Measurements from ENCODE around the gene DARS1.

The DARS1 gene

DNA sequence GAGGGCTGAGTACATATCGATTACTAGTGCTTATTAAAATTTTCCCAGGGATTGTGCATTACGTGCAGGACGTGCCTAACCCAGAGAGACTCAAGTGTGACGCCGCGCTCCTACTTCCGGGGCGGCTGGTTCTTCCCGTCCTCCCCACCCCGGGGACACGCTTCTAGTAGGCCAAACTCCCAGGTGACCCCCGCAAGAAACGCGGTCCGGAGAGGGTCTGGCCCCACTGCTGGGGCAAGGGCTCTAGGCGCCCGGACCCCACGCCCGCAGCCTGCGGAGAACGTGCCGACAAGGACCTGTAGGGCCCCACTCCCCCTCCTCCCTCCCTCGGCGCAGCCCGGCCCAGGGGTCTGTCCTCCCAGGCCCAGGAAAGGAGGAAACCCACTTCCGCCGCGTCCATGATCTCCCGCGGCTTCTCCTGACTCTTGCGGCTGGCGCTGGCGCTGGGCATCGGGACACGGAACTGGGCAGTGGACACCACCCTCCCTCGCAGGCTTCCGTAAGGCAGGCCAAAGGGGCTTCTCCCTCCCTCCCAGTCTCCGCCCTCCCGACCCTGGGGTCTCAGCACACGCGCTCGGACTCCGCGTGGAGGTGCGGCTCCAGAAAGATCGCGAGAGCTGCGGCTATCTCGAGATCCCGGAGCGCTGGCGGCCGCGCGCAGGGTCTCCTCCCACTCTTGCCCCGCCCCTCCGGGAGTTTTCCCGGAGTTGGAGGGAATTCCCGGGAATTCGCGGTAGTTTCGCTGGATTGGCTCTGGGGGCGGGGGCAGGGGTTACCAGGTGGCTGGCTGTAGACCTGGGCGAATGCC is at the start of gene DARS1:
Gene DARS1, minus strand, starts transcription at position 609 of the 808 bp plus-strand sequence. Its CDS starts 158 bp downstream, at position 451.
- H3K4me1 Mint-ChIP-seq (ENCODE audit: low read depth): peaks cover 41% of the 10 kb centered on the region
- H3K27me3 Mint-ChIP-seq (ENCODE audit: low read depth): no peaks in the 10 kb centered on the region
- peak within 1 kb of the TSS; percentile 90 for H3K4me3 Mint-ChIP-seq
- peaks cover 35% of the 10 kb centered on the region for H3K36me3 Mint-ChIP-seq (ENCODE audit: low read depth)
- peak within 1 kb of the TSS; percentile 96 for H3K27ac Mint-ChIP-seq
- peaks cover 3% of the 10 kb centered on the region for H3K9me3 Mint-ChIP-seq

DNA sequence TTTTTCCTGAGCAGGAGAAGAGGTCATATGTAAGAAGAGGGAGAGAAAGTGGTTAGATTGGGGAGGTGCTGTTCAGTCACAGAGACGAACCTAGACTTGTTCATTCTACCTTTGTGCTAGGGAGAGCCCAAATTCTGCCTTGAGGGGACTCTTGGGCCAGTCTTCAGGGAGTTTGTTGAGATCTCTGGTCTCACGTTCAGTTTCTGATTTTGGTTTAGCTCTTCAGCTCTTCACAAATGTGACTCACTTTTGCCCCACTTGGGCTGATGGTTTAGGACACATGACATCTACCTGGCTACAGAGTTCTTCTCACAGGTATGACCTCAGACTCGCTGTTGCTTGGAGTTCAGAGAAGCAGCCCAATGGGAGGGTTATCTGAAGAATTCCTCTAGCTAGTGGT is 49.2 kb upstream of the DARS1 start:
- H3K4me1 Mint-ChIP-seq (ENCODE audit: low read depth): peaks cover 8% of the 10 kb centered on the region
- H3K9me3 Mint-ChIP-seq: peaks cover 15% of the 10 kb centered on the region
- H3K27me3 Mint-ChIP-seq (ENCODE audit: low read depth): peaks cover 13% of the 10 kb centered on the region
- H3K36me3 Mint-ChIP-seq (ENCODE audit: low read depth): peaks cover 10% of the 10 kb centered on the region
- H3K4me3 Mint-ChIP-seq: no peak overlapping the region
- no peak overlapping the region for H3K27ac Mint-ChIP-seq

DNA sequence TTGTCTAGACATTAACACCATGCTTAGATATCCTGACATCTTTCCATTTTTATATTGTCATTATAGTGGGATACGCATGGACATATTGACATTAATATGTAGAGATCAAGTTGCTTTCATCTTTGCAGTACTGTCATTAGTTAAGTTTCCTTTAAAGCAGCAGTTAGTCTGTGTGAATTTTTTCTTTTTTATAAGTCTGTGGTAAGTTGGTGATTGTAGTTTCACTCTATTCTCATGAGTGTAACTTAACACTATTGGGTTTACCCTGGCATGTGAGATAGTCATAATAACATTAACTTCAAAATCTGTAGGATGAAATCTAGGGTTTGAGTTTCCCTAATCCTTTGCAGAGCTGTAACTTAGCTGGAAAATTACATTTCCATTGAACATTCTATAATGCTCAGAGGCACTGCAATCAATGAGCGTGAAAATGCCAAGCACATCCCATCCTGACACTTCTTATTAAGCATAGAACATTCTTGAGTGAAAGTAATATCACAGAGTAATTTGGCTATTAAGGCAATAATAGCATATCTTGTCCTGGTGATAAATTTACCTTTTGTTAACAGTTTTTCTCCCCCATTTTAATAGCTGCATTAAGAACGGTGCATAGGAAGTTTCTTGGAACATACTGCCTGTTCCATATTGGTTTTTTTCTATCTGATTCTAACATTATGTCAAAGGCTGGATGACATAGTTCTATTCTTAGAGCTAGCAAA is 47.5 kb upstream of the DARS1 start:
- H3K4me1 Mint-ChIP-seq (ENCODE audit: low read depth): peaks cover 8% of the 10 kb centered on the region
- H3K27ac Mint-ChIP-seq: no peak overlapping the region
- peaks cover 10% of the 10 kb centered on the region for H3K27me3 Mint-ChIP-seq (ENCODE audit: low read depth)
- H3K9me3 Mint-ChIP-seq: peaks cover 3% of the 10 kb centered on the region
- peaks cover 7% of the 10 kb centered on the region for H3K36me3 Mint-ChIP-seq (ENCODE audit: low read depth)
- H3K4me3 Mint-ChIP-seq: no peak overlapping the region

DNA sequence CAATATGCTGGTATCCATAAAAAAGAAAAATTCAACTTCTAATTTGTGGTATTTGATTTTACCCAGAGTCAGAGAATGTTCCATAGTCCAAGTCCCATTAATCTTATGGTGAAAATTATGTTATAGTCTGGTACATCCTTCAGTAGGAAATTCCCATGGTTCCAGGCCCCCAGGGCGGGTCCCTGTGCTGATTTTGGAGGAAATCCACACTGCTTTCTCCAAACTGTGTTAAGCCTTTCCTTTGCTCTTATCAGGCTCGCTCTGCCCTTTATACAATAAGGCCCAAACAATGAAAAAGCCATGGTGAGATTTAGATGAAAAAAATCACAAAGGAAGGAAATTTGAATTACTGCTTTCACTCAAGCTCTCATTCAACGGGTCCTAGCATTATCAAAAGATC is 46.8 kb upstream of the DARS1 start:
- Mint-ChIP-seq H3K4me1 (ENCODE audit: low read depth) (peaks cover 8% of the 10 kb centered on the region), H3K27me3 (ENCODE audit: low read depth) (peaks cover 10% of the 10 kb centered on the region), H3K9me3 (no peaks in the 10 kb centered on the region)

DNA sequence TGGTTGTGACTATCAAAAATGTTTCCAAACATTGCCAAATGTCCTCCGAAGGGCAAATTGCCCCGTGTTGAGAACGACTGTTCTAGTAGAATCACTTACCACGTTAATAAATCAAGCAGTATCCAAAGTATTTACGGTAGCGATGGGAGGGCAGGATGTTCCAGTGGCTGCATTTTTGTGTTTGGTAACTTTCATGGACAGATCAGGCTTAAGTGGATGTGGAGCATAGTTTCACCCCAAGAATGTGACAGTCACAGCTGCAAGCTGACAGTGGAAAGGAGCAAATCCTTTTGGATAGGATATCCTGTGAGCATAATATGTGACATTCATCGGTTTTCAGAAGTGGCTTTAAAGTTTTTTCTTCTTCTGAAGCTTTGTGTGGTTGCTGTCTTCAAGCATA is 46.3 kb upstream of the DARS1 start:
- Mint-ChIP-seq H3K9me3 (no peaks in the 10 kb centered on the region), H3K4me3 (no peak overlapping the region), H3K27me3 (ENCODE audit: low read depth) (peaks cover 10% of the 10 kb centered on the region), H3K27ac (no peak overlapping the region), H3K36me3 (ENCODE audit: low read depth) (peaks cover 5% of the 10 kb centered on the region), H3K4me1 (ENCODE audit: low read depth) (peaks cover 8% of the 10 kb centered on the region)

More for the DNA sequence above, 46.8 kb upstream of the DARS1 start:
- no peak overlapping the region for H3K27ac Mint-ChIP-seq
- H3K36me3 Mint-ChIP-seq (ENCODE audit: low read depth): peaks cover 5% of the 10 kb centered on the region
- no peak overlapping the region for H3K4me3 Mint-ChIP-seq

DNA sequence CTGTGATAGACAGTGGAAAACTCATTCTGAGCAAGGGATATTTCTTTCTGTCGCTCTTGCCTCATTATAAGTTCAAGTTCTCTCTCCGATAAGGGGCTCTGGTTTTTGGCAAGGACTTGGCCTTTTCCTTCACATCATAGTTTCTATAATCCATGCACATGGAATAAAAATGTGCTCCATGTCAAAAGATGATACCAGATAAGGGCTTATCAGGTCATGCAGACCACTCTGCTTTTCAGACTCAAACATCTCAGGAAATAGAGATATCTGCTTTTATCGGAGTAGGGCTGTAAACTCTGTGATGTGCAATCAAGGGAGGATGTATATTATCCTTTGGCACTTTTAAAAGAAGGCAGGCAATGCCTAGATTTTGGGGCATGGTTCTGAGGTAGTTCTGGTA is 45.0 kb upstream of the DARS1 start:
- Mint-ChIP-seq H3K27me3 (ENCODE audit: low read depth) (peaks cover 10% of the 10 kb centered on the region), H3K4me3 (no peak overlapping the region), H3K36me3 (ENCODE audit: low read depth) (peaks cover 5% of the 10 kb centered on the region), H3K9me3 (no peaks in the 10 kb centered on the region), H3K27ac (no peak overlapping the region), H3K4me1 (ENCODE audit: low read depth) (peaks cover 8% of the 10 kb centered on the region)

DNA sequence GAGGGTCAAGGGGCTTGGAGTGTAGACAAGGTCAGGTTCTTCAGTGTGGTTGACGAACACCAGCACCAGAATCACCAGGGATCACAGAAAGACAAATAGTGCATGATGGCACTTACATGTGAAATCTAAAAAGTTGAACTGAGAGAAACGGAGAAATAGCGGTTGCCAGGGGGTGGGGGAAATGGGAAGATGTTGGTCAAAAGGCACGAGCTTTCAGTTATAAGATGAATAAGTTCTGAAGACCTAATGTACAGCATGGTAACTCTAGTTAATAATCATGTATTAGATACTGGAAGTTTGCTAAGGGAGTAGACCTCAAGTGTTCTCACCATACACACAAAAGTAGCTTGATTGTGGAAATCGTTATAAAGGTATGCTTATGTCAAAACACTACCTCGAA is 43.7 kb upstream of the DARS1 start:
- Mint-ChIP-seq H3K27ac (no peak overlapping the region), H3K4me1 (ENCODE audit: low read depth) (peaks cover 16% of the 10 kb centered on the region), H3K36me3 (ENCODE audit: low read depth) (peaks cover 5% of the 10 kb centered on the region), H3K9me3 (no peaks in the 10 kb centered on the region), H3K4me3 (no peak overlapping the region), H3K27me3 (ENCODE audit: low read depth) (peaks cover 10% of the 10 kb centered on the region)

DNA sequence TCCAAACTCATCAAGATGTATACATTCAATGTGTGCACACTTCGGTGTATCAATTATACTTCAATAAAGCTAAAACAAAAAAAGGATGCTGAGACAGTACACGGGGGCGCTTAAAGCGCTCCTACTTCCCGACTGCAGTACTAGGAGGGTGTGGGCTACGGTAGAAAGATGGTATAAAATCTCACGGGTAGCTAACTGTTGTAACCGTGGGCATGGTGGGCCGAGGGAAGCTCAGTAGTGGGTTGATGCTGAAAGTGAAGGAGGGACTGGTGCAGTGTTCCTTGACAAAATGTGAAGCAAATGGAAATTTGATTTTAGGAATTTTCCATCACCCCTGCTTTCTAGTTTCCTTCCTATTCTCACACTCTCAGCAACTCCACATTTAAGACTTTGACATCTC is 42.6 kb upstream of the DARS1 start:
- Mint-ChIP-seq H3K27me3 (ENCODE audit: low read depth) (peaks cover 7% of the 10 kb centered on the region), H3K4me3 (no peak overlapping the region), H3K27ac (no peak overlapping the region), H3K36me3 (ENCODE audit: low read depth) (peaks cover 5% of the 10 kb centered on the region), H3K4me1 (ENCODE audit: low read depth) (peaks cover 16% of the 10 kb centered on the region), H3K9me3 (no peaks in the 10 kb centered on the region)

DNA sequence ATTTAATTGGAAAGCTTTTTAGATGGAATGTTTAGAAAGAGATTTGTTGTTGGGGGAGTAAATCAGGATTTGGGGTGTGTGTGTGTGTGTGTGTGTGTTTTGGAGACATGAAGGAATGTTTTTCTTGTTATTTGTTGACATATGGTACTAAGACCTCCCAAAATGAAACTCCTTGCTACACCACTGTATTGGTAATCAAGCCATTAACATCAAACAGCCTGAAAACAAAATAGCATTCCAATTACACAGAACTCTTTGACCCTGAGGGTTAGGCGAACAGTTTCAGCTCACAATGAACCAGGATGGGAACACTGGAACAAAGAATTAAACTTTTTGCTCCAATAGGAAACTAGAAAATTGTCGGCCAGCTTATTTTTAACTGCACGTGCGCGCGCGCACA is 41.7 kb upstream of the DARS1 start:
- Mint-ChIP-seq H3K36me3 (ENCODE audit: low read depth) (peaks cover 5% of the 10 kb centered on the region), H3K27me3 (ENCODE audit: low read depth) (peaks cover 3% of the 10 kb centered on the region), H3K27ac (no peak overlapping the region), H3K9me3 (no peaks in the 10 kb centered on the region), H3K4me1 (ENCODE audit: low read depth) (peaks cover 16% of the 10 kb centered on the region), H3K4me3 (no peak overlapping the region)

DNA sequence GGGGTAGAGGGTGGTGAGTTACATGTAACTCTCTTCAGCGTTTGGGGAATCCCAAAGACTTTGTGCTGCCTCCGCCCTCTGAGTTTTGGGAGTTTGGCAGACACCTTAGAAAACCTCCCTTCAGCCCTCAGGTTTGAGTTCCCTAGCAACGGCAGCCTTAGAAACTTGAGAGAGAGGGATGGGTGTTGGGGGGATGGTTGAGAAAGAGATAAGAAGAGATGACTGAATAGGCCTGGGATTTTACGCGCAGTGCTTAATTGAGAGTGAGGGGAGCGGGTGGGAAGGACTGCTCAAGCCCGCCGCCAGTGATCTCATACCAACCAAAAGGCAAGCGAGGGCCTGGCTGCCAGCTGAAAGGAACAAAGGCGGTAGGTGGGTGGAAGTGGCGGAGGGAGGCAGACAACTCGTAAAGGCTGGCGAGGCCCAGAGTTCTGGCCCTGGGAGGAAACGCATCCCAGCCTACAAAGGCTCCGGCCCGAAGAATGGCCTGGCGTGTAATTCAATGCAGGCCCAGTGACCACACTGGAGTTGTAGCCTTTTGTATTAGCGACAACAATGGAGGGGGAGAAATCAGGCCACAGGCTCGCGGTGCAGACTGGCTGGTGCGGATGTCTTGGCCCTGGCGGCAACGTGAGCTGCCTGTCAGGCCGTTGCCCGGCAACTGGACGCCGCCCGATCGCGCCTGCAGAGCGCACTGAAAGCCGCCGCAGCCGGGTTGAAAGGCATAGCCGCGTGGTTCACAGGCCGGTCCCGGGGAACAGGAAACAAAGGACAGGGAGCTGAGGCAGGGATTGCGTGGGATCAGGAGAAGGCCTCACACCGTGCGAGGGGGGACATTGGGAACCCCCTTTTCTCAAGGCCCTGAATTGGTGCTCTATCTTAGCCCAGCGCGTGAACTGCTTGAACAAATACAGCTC is 39.9 kb upstream of the DARS1 start:
- H3K27me3 Mint-ChIP-seq (ENCODE audit: low read depth): no peaks in the 10 kb centered on the region
- peaks cover 13% of the 10 kb centered on the region for H3K4me1 Mint-ChIP-seq (ENCODE audit: low read depth)
- no peaks in the 10 kb centered on the region for H3K9me3 Mint-ChIP-seq
- H3K27ac Mint-ChIP-seq: no peak overlapping the region
- H3K36me3 Mint-ChIP-seq (ENCODE audit: low read depth): peaks cover 2% of the 10 kb centered on the region
- H3K4me3 Mint-ChIP-seq: no peak overlapping the region

DNA sequence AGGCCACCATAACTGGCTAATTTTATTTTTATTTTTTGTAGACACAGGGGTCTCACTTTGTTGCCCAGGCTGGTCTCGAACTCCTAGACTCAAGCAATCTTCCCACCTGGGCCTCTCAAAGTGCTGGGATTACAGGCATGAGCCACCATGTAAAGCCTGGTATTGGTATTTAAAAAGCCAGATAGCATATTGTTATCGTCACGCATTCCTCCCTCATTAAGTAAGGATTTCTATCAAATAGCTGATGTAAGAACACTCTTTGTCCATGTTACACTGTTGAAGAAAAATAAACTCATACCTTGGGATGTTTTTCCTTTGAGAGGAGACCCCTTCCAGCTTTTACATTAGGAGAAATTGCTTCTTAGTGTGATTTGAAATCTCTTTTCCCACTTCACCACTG is 39.2 kb upstream of the DARS1 start:
- no peaks in the 10 kb centered on the region for H3K9me3 Mint-ChIP-seq
- H3K4me1 Mint-ChIP-seq (ENCODE audit: low read depth): peaks cover 13% of the 10 kb centered on the region
- peaks cover 2% of the 10 kb centered on the region for H3K36me3 Mint-ChIP-seq (ENCODE audit: low read depth)
- no peaks in the 10 kb centered on the region for H3K27me3 Mint-ChIP-seq (ENCODE audit: low read depth)
- no peak overlapping the region for H3K4me3 Mint-ChIP-seq
- H3K27ac Mint-ChIP-seq: no peak overlapping the region

DNA sequence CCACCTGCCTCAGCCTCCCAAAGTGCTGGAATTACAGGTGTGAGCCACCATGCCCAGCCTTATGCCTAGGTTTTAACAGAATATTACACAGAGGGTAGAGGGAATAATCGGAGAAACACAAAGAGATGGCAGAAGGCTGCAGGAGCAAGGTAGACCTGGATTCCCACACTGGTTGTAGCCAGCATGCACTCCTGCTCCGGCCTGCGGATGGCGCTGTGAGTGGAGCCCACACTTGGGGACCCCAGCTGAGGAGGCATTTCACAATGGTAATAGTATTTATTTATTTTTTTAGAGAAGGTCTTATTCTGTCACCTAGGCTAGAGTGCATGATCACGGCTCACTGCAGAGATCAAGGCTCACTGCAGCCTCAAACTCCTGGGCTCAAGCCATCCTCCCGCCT is 38.8 kb upstream of the DARS1 start:
- peaks cover 2% of the 10 kb centered on the region for H3K36me3 Mint-ChIP-seq (ENCODE audit: low read depth)
- no peak overlapping the region for H3K27ac Mint-ChIP-seq
- no peaks in the 10 kb centered on the region for H3K27me3 Mint-ChIP-seq (ENCODE audit: low read depth)
- no peak overlapping the region for H3K4me3 Mint-ChIP-seq
- no peaks in the 10 kb centered on the region for H3K9me3 Mint-ChIP-seq
- H3K4me1 Mint-ChIP-seq (ENCODE audit: low read depth): peaks cover 13% of the 10 kb centered on the region

DNA sequence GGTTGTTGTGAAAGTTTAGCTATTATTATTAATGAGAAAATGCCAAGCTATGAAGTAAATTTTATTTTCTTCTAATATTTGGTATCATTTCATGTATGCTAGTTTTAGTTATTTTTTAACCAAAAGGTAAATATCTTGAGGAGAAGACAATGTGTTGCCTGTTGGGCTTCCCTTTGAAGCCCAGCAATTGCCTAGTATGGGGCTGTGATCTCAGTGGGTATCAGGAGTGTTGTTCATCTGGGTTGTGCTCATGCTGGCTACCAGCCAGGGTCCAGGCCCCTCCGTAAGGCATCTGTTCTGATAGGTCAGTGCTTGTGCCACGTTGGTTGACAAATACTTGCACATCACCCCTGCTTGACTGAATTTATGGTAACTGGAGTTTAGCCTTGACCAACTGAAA is 38.0 kb upstream of the DARS1 start:
- Mint-ChIP-seq H3K36me3 (ENCODE audit: low read depth) (no peaks in the 10 kb centered on the region), H3K4me3 (no peak overlapping the region), H3K9me3 (no peaks in the 10 kb centered on the region)

DNA sequence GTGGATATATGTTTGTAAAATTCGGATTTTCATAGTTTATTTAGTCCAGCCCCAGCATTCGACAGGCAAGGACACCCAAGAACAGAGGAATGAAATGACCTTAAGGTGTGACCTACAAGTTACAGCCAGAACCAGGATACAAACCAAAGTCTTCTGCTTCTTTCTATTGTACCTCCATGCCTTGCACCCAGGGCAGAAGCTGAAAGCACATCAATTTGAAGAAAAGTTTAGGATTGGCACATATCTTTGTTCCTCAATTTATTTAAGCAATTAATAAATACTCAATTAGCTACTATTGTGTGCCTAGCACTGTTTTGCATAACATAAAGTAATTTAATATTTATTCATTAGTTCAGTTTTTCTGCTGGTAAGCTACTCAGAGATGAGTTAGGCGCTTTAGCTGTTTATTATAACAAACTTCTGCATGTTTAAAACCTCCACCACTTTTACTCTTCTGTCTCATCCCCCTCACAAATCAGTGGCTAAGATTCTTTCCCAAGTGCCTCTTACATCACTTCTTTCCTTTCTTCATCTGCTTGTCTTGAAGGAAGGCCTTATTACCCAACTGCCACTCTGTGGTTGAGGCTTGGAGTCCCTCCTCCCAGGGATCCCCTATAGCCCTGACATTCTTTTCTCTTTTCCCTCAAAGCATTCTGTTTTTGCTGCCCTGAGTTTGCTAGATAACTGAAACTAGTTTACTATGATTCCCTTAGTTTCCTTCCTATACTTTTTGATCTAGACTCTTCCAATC is 37.1 kb upstream of the DARS1 start:
- Mint-ChIP-seq H3K36me3 (ENCODE audit: low read depth) (no peaks in the 10 kb centered on the region), H3K27me3 (ENCODE audit: low read depth) (no peaks in the 10 kb centered on the region), H3K9me3 (no peaks in the 10 kb centered on the region), H3K4me3 (no peak overlapping the region), H3K27ac (no peak overlapping the region), H3K4me1 (ENCODE audit: low read depth) (peaks cover 13% of the 10 kb centered on the region)

More for the DNA sequence above, 38.0 kb upstream of the DARS1 start:
- no peaks in the 10 kb centered on the region for H3K27me3 Mint-ChIP-seq (ENCODE audit: low read depth)
- H3K4me1 Mint-ChIP-seq (ENCODE audit: low read depth): peaks cover 13% of the 10 kb centered on the region
- H3K27ac Mint-ChIP-seq: no peak overlapping the region

Measured in T-helper 1 cell treated with Interleukin-12 subunit alpha and Interleukin-12 subunit beta and Interleukin-4 antibody, amounts not matched to agents 30 μg/mL and 1 μg/mL, for 36 hours (primary cell).